ENCODE data around the gene MAPK8IP2. TPM values are rescaled to one million over a fixed set of nuclear protein-coding genes. Genes with fewer than 3 reads are reported as not detected.

The MAPK8IP2 gene
- total and polyA plus RNA-seq, 2 of the 13 experiments (the other 11 are each of a cell fraction or from before 2014, with no cell fraction given) = 1.3 to 2.6 TPM

GRCh38 chr22:50563413-50564160, 37.0 kb upstream of the MAPK8IP2 start (continued):
- TF ChIP-seq ZNF574 (CRISPR knock-in tag; IDR thresholded peaks at IDR 0.05) (0 out of 2 replicates have a peak, but pooled peaks have one; percentile 5), ZNF253 (CRISPR knock-in tag; IDR thresholded peaks at IDR 0.05; ENCODE audit: borderline replicate concordance) (no peak), ARID4A (CRISPR knock-in tag; IDR thresholded peaks at IDR 0.05; ENCODE audit: borderline replicate concordance) (peak; percentile 4; the same call in 1 of the 2 replicates), ZBTB7A (CRISPR knock-in tag; IDR thresholded peaks at IDR 0.05) (no peak), STAT5B (CRISPR knock-in tag; IDR thresholded peaks at IDR 0.05) (no peak), RXRB (CRISPR knock-in tag; IDR thresholded peaks at IDR 0.05; ENCODE audit: borderline replicate concordance) (peak; percentile 74), ZNF552 (CRISPR knock-in tag; IDR thresholded peaks at IDR 0.05; ENCODE audit: borderline replicate concordance) (no peak), ZNF598 (CRISPR knock-in tag; IDR thresholded peaks at IDR 0.05; ENCODE audit: borderline replicate concordance) (0 out of 2 replicates have a peak, but pooled peaks have one; percentile 17), TOPORS (CRISPR knock-in tag; IDR thresholded peaks at IDR 0.05) (no peak), RARA (CRISPR knock-in tag; IDR thresholded peaks at IDR 0.05) (peak; percentile 92), ZNF749 (CRISPR knock-in tag; IDR thresholded peaks at IDR 0.05; ENCODE audit: borderline replicate concordance) (no peak), NCOA1 (CRISPR knock-in tag; IDR thresholded peaks at IDR 0.05) (no peak), ZNF776 (CRISPR knock-in tag; IDR thresholded peaks at IDR 0.05) (0 out of 2 replicates have a peak, but pooled peaks have one; percentile 27), ZBTB14 (CRISPR knock-in tag; IDR thresholded peaks at IDR 0.05) (no peak), DR1 (CRISPR knock-in tag; IDR thresholded peaks at IDR 0.05) (0 out of 2 replicates have a peak, but pooled peaks have one; percentile 1), SMC3 (IDR thresholded peaks at IDR 0.05; ENCODE audit: low read length) (no peak), IRF9 (CRISPR knock-in tag; IDR thresholded peaks at IDR 0.05; ENCODE audit: borderline replicate concordance) (0 out of 2 replicates have a peak, but pooled peaks have one; percentile 14), ATM (IDR thresholded peaks at IDR 0.05; ENCODE audit: borderline replicate concordance) (no peak), EEA1 (CRISPR knock-in tag; IDR thresholded peaks at IDR 0.05; ENCODE audit: borderline replicate concordance) (0 out of 2 replicates have a peak, but pooled peaks have one; percentile 32), SATB2 (CRISPR knock-in tag; IDR thresholded peaks at IDR 0.05) (no peak)
